Measurements from ENCODE around the gene WASF2.
A peak's percentile ranks its signal among the peaks of the same experiment; 100 is the strongest.
"Not testable (repeated sequence)": the region's sequence is repeated elsewhere in the genome, so short reads cannot be mapped to it uniquely, and the experiment has no call there.

Gene WASF2

DNA sequence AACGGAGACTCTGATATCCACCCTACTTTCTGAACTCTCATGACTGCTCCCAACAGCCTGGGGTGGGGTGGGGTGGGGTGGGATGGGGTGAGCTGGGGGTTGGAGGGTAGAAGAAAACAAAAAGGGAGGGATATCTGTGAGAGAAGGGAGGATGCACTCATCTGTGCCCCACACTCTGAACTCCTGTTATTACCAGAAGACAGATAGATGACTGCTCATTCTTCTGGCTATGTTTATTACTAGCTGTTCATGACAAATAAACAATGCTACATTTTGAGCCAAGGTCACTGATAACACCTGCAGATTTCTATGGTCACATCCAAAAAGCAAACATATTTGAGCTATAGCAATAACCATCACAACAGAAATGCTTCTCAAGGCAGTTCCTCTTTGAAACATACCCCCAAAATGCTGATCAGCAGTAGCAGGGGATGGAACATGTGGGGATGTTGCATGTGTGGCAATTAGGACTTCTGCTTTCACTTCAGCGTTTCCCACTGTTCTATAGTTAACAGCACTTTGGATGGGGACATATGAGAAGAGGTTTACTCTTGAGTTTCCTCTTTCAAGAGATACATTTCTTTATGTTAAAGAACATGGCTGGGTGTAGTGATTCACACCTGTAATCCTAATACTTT is 54.3 kb downstream of the WASF2 start:
- no peak overlapping the region for H3K4me3 ChIP-seq (replicated peaks in 1 of 2; ENCODE audit: low read depth in 2 of 2, low read length in 2 of 2)
- no peak for DNase-seq (ENCODE audit: low read depth in 2 of 2)
- TF ChIP-seq CTCF (IDR thresholded peaks at IDR 0.05; ENCODE audit: low read depth, low read length): no peak

- no peak overlapping the region for H3K4me3 ChIP-seq (replicated peaks in 1 of 2; ENCODE audit: low read depth in 2 of 2, low read length in 2 of 2)
- DNase-seq (ENCODE audit: low read depth in 2 of 2): no peak
- no peak for TF ChIP-seq CTCF (IDR thresholded peaks at IDR 0.05; ENCODE audit: low read depth, low read length)
Measured at GRCh38 chr1:27433706-27434105, 56.3 kb downstream of the WASF2 start.

- not testable (repeated sequence) for H3K4me3 ChIP-seq (replicated peaks in 1 of 2; ENCODE audit: low read depth in 2 of 2, low read length in 2 of 2); DNase-seq (ENCODE audit: low read depth in 2 of 2)
Measured at GRCh38 chr1:27432725-27433124, 57.2 kb downstream of the WASF2 start.

DNA sequence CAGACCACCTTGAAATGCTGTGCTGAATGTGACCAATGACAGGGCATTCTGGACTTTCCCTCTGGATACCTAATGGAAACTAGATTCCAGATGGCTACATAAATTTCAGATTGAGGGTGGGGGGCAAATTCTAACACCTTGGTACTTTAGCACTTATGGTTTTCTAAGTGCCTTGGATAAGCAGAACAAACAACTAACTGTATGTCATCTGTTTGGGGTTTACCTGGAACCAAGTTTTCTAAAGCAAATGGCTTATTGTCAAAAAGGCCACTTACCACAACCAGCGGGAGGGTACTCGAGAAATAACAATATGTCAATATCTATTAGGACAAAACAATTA is 58.4 kb downstream of the WASF2 start:
- TF ChIP-seq CTCF (IDR thresholded peaks at IDR 0.05; ENCODE audit: low read depth, low read length): no peak
- no peak for DNase-seq (ENCODE audit: low read depth in 2 of 2)
- H3K4me3 ChIP-seq (replicated peaks in 1 of 2; ENCODE audit: low read depth in 2 of 2, low read length in 2 of 2): no peak overlapping the region

GRCh38 chr1:27430903-27431600 is 58.9 kb downstream of the WASF2 start:
- no peak overlapping the region for H3K4me3 ChIP-seq (replicated peaks in 1 of 2; ENCODE audit: low read depth in 2 of 2, low read length in 2 of 2)
- peak; percentile 31 to 53 for DNase-seq (ENCODE audit: low read depth in 2 of 2)
- no peak for TF ChIP-seq CTCF (IDR thresholded peaks at IDR 0.05; ENCODE audit: low read depth, low read length)

- no peak for DNase-seq (ENCODE audit: low read depth in 2 of 2)
- TF ChIP-seq CTCF (IDR thresholded peaks at IDR 0.05; ENCODE audit: low read depth, low read length): no peak
- H3K4me3 ChIP-seq (replicated peaks in 1 of 2; ENCODE audit: low read depth in 2 of 2, low read length in 2 of 2): no peak overlapping the region
Measured at GRCh38 chr1:27429029-27429425, 60.9 kb downstream of the WASF2 start.

DNA sequence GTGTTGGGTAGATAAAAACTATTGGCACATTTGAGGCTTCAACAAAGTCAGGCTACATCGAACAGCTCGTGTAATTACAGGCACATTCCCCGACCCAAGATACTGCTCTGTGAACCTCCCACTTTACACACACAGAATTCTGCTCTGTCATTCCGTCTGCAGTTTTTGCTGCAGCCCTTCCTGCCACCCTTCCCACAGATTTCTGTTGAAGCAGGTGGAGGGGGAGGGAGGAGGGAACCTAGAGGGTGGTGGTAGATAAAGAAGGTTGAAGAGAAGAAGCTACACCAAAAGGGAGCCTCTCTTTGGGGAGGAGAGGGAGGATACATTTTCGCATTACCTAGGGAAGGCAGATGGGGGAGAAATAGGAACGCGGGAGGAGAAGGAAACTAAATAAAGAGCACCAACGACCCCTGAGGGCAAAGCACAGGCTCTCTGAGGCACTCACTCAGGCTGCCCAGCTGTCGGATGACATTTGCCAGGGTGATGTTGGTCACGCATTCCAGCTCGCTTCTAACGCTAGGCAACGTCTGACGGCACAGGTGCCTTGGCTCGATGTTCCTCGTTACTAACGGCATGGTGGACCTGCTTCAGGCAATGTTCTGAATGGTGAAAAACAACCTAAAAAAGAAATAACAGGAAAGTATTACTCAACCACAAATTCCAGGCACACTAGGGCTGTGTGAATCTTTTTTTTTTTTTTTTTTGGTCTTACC is 61.5 kb downstream of the WASF2 start:
- no peak for TF ChIP-seq CTCF (IDR thresholded peaks at IDR 0.05; ENCODE audit: low read depth, low read length)
- peak in 1 of 2 donors; percentile 47 for DNase-seq (ENCODE audit: low read depth in 2 of 2)
- H3K4me3 ChIP-seq (replicated peaks in 1 of 2; ENCODE audit: low read depth in 2 of 2, low read length in 2 of 2): no peak overlapping the region
